Stimulated activated CD4-positive, alpha-beta T cell treated with anti-CD3 and anti-CD28 coated beads, Interleukin-1b, Interleukin-23, amount 100 ng/mL, for 48 hours (primary cell): ENCODE data around the gene RUNX2.
A peak's percentile ranks its signal among the peaks of the same experiment; 100 is the strongest.
"Not testable (repeated sequence)": the region's sequence is repeated elsewhere in the genome, so short reads cannot be mapped to it uniquely, and the experiment has no call there.

Experiments
- DNase-seq: peaks from one replicate; pipeline ENCODE4 v3.0.0-alpha.2; 2020

The RUNX2 gene

DNA sequence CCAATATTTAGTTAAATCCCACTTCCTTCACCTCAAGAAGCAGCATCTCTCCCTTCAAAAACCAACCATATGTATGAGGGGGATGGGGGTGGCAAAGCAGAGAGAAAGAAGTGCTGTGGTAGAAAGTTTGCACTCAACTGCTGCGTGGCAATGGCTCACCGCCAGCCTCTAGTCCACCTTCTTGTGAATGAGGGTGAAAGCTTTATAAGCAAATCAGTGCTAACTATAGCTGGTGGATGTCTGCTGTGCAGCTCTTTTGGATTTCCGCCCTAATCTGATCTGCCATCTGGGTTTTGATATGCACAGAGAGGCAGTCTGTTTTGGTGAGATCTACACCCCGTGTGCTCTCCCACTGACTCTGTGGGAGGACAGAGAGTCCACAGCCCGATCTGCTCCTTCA lies 330.8 kb downstream of the RUNX2 start:
- DNase-seq, result no peak

- no peak for DNase-seq
These were observed 333.5 kb downstream of the RUNX2 start for GRCh38 chr6:45661661-45662060.

GRCh38 chr6:45663251-45664221 lies 335.4 kb downstream of the RUNX2 start:
- peak; percentile 42 for DNase-seq

DNA sequence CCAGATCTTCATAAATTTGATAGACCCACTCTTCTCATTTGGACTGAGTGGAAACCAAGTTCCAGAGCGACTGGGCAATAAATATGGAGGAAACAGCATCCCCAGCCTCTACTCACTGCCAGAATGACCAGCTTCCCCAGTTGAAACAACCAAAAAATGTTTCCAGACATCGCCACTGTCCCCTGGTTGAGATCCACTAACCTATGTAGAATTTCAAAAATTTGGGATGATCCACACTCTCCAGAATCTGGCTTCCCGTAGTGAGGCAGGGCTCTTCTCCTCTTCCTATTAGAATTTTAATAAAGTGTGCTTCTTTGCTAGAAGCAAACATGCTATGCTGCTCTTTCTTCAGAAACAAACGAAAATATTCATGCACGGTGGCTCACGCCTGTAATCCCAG lies 336.6 kb downstream of the RUNX2 start:
- DNase-seq, result no peak

- no peak for DNase-seq
These were observed 337.7 kb downstream of the RUNX2 start for GRCh38 chr6:45665859-45666258.

- DNase-seq, result no peak
These were observed 338.7 kb downstream of the RUNX2 start for GRCh38 chr6:45666846-45667245.

- no peak for DNase-seq
These were observed 339.2 kb downstream of the RUNX2 start for GRCh38 chr6:45667300-45667699.

DNA sequence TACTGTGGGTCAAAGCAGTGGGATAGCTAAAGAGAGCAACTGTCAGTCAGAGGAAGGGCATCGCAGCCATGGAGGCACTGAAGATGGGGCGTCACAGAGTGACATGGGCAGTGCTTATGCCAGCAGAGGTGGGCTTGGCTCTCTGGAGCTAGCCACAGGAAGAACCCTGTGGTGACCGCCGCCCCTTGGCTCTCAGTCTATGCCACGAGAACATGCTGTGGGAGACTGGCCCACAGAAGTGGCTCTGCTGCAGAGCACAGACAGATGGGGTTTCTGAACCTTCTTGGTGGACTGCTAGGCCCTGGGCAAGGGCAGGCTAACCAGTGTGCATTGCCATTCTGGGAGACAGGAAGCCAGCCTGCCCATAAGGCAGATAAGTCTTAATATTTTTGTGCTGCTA lies 339.6 kb downstream of the RUNX2 start:
- DNase-seq, result no peak

DNA sequence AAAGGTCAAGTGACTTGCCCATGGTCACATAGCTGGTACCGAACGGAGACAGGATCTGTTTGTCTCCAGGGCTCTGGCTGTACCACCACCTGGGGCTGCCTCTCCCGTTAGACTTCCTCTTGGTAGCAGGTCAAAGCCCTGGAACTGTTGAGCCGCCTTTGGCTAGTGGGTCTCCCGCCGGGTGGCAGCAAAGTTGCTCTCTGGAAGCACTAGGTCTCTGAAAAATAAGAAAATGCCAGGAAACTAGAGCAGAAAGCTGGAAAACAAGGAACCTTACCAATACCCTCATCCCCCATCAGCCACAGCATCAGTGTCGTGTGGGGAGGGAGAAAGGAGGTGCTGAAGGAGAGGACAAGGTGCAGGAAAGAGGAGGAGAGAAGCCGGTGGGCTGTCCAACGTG lies 340.6 kb downstream of the RUNX2 start:
- DNase-seq, result no peak

DNA sequence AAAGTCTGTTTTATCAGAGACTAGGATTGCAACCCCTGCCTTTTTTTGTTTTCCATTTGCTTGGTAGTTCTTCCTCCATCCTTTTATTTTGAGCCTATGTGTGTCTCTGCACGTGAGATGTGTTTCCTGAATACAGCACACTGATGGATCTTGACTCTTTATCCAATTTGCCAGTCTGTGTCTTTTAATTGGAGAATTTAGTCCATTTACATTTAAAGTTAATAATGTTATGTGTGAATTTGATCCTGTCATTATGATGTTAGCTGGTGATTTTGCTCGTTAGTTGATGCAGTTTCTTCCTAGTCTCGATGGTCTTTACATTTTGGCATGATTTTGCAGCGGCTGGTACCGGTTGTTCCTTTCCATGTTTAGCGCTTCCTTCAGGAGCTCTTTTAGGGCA lies 345.0 kb downstream of the RUNX2 start:
- not testable (repeated sequence) for DNase-seq

- not testable (repeated sequence) for DNase-seq
These were observed 347.0 kb downstream of the RUNX2 start for GRCh38 chr6:45675166-45675565.

DNA sequence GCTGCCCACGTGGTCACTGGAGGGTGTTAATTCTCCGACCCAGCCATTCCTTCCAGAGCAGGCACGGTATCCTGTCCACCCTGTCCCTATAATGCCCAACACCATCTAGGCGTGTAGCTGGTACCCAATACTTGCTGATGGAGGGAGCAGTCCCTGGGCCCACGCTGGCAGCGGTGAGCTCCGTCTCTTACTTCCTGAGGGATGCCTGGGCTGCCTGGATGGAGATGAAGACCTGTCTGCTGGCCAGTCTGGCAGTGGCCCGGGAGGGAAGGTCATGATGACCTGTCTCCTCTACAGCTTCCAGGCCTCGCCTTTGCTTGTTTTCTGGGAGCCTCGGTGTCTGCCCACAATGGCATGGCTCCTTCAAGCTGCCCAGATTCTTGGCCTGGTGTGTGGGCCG lies 347.5 kb downstream of the RUNX2 start:
- no peak for DNase-seq

DNA sequence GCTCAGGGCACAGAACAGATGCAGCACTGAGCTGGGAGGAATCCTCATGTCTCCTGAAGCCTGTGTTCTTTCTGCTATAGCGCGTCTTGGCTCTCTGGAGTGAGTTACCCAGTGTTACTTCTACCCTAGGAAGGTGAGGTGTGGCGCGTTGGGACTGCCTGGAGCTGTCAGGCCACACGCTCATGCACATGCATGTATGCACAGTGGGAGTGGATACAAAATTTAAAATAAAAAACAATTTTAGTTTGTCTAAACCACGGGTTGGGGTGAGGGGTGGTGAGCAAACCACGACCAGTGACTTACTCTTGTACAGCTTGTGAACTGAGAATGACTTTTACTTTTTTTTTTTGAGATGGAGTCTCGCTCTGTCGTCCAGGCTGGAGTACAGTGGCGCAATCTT lies 348.2 kb downstream of the RUNX2 start:
- DNase-seq, result peak; percentile 6

GRCh38 chr6:45677381-45678284 lies 349.5 kb downstream of the RUNX2 start:
- DNase-seq, result peak; percentile 49

DNA sequence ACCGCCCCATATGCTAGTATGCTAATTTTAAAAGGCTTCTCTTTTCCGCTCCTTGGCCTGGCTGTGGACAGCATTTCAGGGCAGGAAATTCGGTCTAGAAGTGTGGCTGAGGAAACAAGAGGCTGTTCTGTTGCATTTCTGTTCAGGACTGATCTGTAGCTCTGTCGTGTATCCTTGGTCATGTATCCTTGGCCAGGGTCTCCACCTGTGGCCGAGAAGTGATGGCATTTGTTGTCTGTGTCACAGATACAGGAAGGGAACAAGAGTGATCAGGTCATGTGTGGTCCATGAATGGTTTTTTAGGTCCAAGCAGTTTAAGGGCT lies 350.1 kb downstream of the RUNX2 start:
- no peak for DNase-seq

GRCh38 chr6:45679163-45679562 lies 351.0 kb downstream of the RUNX2 start:
- no peak for DNase-seq

- DNase-seq, result no peak
These were observed 351.5 kb downstream of the RUNX2 start for GRCh38 chr6:45679631-45680030.

DNA sequence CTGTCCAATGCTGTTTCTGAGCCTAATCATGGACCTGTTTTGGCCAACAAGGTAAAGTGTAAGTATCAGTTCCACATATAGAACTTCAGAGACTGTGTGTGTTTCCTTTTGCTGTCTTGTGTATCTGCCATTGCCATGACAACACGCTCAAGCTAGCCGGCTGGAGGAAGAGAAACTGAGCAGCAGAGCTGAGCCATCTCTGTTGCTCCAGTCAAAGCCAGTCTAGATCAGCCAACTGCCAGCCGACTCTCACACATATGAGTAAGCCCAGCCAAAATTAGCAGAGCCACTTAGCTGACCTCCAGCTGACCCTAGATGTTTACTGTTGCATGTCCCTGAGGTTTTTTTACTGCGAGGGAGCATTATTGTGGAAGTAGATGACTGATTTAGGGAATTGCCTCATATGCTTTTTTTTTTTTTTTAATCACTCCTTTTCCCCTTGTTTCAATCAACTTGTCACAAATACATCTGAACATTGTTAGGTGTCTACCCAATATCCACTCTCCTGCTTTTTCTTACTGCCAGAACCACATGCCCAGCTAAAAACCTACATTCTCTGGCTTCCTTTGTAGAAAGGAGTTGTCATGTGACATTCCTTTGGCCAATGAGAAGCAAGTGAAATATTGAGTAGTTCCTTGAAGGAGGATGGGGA lies 353.9 kb downstream of the RUNX2 start:
- peak; percentile 63 for DNase-seq

DNA sequence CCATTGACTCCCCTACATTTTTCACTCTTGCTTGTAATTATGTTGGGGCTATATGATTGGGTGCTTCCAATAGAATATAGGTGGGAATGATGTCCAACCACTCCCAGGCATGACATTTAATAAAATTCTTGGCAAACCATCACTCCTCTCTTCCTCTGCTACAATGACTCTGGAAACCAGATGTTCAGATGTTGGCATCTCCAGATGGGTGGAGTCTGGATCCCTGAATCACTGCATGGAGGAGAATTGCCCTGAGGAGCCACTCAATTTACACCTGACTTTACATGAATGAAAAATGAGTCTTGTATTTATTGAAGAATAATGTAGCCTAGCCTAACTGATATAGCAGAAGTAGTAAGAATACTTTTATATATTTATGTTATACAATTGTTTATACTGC lies 356.3 kb downstream of the RUNX2 start:
- DNase-seq, result no peak

GRCh38 chr6:45685076-45685475 lies 356.9 kb downstream of the RUNX2 start:
- no peak for DNase-seq

DNA sequence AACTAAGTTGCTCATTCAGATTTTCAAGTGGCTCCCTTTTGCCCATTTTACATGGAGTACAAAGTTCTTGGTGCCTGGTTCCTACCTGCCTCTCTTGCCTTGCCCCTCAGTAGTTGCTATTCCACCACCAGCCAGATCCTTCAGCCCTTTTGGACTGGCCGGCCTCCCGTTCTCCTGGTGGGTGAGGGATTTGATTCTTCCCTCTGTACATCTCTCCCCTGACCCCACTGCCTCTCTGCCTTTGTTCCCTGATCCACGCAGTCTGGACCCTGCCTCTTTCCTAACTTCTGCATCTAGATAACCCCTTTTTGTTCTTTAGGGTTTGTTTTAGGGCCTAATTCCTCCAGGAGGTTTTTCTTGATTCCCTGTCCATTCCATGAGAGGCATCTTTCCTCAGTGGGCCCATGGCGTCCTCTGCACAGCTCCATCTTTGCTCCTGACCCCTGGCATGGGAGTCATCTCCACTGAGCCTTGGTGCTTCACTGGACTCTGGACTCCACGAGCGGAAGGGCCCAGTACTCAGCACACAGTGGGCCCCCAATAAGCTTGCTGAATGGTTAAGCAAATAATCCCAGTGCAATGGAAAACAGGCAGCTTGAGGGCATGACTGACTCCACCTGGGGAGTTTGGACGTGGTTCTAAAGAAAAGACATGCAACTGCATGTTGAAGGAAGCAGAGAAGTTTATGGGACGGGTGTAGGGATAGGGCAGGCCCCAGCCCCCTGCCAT lies 358.9 kb downstream of the RUNX2 start:
- no peak for DNase-seq

DNA sequence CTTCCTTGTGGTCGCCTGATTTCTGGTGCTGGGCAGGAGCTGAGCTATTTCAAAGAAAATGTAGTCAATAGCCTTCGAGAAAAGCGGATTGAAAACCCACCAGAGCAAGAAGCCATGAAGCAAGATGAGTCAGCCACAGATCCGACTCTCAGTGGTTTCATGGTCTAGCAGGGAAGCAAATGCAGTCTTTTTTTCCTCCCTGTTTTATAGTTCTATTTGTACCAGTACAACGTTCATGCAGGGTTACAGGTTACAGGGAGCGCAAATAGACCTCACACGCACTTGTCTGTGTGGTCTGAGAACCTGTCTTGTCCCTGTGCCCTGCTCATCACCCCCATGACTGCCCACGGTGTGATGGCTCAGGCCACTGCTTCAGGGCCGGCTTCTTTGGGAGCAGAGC lies 359.4 kb downstream of the RUNX2 start:
- DNase-seq, result no peak

GRCh38 chr6:45688180-45688579 lies 360.1 kb downstream of the RUNX2 start:
- no peak for DNase-seq
